Suppressor macrophage treated with lipopolysaccharide for 4 hours (primary cell): ENCODE data around the gene NDUFS7.

Experiments used
- DNase-seq: peaks from one replicate; pipeline ENCODE4 v3.0.0-alpha.2; 2020

NDUFS7 gene

DNA sequence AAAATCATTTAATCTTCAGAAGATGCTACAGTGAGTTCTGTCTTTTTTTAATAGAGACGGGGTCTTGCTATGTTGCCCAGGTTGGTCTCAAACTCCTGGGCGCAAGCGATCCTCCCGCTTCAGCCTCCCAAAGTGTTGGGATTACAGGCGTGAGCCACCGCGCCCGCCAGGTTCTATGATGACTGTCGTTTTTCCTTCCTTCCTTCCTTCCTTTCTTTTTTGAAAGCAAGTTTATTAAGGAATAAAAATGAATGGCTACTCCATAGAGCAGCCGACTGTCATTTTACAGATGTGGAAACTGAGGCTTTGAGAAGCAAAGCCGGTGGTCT lies 18.1 kb downstream of the NDUFS7 start:
- DNase-seq: no peak

DNA sequence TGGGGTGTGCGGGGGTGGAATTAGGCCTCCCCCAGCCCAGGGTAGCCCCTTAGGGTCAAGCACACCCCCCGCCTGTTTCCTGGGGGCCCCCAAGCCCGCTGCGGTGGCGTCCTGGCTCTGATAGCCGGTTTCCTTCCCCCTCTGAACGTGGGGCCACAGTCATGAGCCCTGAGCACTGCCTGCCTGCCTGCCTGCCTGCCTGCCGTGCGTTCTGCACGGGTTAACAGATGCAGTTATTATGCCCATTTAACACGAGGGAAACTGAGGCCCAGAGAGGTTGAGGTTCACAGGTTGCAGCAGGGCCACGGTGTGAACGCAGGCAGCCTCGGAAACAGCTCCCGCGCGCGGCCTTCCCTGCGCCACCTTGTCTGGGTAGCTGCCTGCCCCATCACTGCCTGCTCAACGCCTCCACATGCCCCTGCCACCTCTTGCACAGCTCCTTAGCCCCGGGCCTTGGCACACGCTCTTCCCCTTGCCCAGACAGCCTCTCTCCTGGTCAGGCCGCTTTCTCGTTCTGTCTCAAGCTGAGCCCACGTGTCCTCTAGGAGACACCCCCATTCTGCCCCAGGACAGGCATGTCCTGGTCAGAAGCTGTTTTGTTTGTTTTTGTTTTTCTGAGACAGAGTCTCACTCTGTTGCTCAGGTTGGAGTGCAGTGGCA lies 18.8 kb downstream of the NDUFS7 start:
- DNase-seq: no peak

DNA sequence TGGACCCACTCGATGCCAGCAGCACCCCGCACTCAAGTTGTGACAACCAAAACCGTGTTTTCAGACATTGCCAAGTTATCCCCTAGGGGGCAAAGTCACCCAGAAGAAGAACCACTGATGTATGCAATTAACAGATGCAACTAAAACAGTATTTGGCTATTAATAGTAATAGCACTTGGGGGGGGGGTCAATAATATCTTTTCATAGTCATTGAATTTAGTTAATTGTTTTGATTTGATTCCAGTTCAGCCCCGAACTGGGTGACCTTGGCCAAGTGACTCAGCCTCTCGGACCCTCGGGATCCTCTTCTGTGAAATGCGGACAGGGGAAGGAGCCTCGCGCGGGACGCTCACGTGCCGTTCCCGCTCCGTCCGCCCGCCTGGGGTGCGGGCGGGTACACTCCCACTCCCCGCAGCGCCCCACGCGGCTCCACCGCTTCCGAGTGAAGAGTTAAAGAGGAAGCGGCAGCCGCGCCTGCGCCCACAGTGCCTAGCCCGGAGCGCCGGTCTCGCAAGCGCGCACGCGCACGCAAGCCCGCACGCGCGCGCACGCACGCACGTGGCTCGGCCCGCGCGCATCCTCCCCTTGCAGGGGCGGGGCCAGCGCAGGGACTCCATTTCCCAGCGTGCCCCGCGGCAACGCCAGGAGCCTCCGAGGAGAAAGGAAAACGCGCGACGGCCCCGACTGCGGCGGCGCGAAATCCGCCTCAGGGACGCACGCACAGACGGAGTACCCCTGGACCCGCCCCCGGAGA lies 23.2 kb downstream of the NDUFS7 start:
- DNase-seq: peak; percentile 100

DNA sequence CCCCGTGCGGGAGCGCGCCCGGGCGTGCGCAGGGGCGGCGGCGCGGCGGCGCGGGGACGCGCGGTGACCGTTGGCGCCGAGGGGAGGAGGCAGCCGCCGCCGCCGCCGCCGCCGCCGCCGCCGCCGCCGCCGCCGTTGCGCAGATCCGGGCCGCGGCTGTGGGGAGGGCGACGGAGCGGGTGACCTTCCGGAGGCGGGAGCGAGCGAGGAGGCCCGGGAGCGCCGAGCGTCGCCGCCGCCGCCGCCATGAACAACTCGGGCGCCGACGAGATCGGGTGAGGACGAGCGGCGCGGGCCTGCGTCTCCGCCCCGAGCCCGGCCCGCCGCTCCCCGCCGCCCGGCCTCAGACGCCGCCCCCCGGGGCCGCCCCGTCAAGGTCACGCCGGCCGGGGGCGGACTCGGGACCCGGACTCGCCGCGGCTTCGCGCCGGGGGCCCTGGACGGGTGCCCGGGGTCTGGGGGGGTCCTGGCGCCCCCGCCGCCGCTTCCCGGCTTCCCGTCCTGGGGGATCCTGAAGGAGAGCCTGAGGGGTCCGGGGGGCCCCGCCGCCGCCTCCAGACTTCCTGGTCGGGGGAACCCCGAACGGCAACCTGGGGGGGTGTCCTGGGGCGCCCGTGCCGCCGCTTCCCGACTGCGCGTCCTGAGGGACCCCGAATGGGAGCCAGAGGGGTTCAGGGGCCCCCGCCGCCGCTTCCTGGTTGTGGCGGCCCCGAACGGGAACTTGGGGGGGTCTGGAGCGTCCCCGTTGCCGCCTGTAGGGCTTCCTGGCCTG lies 24.0 kb downstream of the NDUFS7 start, which contains the start of gene DAZAP1:
Gene DAZAP1 (plus strand): TSS at position 59 of the 772 bp plus-strand sequence. CDS start 188 bp downstream, at position 247.
- DNase-seq: peak; percentile 16

DNA sequence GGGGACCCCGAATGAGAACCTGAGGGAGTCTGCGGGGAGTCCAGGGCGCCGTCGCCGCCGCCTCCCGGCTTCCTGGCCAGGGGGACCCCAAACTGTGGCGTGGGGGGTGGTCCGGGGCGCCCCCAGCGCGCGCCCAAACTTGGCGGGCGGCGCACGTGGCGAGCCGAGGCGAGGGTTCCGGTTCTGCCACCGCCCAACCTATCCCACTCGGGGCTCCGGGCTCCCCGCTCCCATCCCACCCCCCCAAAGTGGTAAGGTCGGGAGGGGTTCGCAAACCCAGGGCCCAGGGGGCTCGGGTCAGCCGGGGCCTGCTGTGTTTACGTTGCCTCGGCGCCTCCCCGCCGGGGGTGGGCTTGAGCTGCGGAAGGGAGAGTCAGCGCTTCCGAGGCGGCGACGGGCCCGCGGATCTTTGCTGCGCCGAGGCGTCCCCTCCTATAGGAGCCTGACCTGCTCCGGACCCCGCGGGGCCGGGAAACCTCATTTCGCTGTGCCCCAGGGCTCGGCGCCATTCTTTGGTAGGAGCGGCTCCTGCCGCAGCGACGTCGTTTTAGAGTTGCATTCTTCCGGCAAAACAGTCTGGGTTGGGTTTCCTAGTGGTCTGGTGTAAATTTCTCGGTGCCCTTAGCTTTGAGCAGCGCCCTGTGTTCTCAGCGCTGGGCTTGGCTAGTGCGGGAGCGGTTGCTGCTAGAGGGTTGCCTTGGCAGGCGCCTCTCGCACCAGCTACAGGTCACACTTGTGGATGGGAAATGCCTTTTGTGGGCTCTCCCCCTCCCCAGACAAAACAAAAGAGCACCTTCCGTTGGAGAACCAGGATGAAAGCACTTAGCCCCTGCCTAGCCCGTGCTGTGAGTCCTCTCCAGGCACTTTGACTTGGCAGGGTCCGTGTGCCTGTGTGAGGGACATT lies 24.8 kb downstream of the NDUFS7 start:
- peak; percentile 66 for DNase-seq

DNA sequence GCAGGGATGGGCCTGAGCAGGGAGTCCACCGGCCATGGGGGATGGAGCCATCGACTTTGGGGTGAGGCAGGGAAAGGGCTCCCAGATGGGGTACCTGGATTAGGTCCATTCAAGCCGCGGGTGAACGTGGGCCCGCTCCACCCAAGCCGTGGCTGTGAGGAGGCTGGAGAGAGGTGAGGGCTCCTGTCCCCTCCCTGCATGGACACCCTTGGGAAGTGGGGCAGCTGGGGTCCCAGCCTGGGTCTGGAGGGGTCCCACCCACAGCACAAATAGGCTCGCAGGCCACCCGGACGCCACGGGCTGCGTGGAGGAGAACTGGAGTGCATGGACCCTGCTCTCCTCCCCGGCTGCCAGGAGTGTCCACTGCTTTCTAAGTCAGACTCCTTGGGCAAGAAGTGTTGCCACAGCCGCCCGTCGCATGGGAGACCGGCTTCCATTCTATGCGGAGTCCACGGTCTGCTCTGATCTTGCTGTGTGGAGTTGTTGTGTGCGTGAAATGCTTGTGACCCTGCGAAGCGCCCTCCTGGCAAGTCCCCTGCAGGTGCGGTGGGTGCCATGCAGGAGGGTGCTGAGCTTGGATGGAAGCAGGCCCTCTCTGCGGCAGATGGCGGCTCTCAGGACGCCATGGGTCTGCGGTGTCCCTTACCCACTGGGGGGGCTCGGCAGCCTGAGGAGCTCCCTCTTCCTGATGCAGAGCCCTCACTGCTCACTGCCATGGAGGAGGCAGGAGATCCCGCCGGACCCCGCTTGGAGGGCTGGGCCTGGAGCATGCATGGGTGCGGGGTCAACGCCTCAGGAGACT lies 25.7 kb downstream of the NDUFS7 start:
- DNase-seq: no peak

DNA sequence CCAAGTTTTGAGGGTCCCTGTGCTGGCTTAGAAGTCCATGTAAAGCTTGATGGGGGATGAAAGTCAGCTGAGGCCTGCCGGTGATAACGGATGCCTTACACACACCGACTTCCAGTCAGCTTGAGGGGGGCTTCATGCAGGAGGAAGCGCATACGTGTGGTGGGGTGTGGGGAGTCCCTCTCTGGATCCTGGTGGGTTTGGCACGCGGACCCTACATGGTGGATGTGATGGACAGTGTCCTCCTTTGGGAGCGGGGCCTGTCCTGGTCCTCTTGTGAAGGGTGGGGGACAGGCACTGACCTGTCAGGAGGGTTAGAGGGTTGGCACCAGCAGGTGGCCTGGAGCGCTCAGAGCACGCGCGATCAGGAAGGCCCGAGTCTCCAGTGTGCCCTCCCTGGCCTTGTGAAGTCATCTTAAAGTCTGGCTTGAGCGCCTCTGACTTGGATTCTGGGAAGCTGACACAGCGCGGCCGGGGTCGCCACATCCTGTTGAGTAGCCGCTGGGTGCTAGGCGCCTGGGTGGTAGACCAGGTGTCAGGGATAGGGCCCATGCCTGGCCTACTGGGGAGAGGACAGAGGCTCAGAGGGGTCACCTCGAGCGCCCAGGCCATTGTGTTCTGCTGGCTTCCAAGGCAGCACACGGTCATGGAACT lies 26.6 kb downstream of the NDUFS7 start:
- DNase-seq: peak; percentile 11

DNA sequence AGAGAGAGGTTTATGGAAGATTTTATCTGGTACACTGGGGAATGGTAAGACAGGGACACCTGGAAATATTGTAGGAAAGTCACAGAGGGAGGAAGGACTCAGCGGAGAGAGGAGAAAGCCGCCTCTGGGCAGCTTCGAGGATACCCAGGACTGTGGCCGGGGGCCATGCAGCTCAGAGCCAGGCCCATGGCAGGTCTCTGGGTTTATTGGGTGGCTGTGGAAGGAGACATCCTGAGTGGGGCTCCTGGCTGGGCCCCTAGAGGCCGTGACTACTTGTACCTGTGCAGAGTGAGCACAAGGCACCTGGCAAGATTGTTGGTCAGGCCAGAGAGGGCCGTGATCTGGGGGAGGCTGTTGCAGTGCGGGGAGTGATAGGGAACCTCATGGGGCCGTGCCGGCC lies 27.1 kb downstream of the NDUFS7 start:
- DNase-seq: no peak

DNA sequence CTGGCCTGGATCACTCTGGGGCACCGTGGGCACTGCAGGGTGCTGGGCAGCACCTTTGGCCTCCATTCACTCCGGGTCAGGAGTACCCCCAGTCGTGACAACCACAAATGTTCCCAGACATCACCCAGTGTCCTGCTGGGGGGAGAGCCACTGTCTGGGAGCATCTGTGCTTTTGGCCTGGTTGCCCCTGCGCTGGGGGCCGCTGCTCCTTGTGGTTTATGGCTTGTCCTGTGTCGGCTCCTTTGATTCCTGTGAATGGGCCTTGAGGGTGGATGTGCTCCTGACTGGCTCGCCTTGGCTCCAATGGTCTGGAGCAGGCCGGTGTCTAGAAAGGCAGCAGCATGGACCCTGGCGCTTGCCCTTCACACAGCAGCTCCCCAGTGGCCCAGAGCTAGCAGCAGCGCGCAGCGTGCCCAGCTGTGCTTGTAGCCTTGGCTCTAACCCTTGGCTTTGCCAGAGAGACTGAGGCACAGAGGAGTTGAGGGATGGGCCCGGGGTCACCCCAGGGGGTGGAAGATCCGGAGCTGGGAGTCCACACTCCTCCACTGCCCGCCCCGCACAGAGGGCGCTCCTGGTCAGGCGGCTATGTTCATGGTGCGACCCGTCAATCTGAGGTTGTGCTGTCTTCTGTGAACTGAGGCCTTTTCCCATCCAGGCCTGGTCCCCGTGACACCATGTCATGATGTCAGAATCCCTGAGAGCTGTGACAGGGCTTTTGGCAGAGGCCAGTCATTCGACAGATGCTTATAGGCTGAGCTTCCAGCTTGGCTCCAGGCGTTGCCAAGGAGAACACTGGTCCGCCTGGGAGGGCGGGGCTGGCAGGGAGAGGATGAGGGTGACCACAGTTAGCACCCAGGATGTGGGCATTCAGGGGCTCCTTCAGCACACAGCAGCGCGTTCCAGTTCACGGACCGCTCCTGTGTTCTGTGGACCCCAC lies 27.8 kb downstream of the NDUFS7 start:
- DNase-seq: no peak

DNA sequence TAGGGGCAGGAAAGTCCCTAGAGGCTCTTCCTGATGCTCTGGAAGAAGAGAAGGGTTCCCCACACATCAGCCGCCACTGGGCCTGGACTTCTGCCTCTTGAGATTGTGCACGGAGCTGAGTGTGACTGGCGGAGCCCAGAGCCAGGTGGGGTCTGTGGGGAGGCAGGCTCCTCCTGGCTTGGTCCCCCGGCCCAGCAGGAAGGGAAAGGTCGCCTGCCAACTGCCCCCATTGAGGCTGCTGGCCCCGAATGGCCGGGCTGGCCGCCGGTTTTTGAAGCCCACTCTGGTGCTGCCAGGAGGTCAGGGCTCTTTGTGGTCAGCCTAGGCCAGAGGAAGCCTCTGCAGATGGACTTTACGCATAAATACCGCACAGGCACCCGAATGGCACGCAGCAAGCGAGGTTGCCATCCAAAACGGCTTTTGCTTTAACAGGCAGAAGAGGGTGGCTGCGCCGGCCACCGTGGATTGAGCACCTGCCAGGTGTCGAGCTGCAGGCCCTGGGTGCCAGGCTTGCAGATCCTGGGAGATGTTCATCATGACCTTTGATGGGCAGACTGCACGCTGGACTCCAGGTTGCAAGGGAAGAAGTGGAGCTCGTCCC lies 28.7 kb downstream of the NDUFS7 start:
- no peak for DNase-seq

DNA sequence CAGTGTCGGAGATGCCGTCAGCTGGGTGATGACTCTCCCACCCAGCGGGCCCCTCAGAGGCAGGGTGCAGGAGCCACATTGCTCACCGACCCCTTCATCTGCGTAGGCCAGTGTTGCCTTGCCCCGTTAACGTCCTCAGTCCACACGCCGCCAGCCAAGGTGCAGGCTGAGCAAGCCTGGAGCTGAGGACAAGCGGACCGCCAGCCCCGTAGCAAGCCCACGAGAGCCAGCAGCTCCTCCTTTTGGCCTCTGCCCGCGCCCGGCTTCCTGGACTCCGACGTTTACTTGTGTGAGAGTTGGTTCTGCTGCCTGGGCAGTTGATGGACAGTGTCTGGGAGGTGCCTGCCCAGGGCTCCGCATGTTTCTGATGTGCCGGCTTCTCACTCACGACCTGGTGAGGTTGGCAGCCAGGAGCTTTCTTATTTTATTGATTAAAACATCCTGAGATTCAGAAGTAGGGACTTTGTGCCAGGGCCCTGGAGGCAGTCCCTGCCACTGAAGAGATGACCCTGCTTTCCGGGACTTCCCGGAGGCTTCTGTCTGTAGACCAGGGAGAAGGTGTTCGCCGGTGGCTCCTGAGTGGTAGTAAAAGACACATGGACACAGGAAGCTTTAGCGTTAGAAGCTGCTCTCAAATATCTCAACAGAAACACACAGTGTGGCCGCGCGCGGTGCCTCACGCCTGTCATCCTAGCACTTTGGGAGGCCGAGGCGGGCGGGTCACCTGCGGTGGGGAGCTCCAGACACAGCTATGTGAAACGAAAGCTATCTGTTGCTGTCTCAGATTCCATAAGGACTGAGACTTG lies 29.5 kb downstream of the NDUFS7 start:
- DNase-seq: no peak

DNA sequence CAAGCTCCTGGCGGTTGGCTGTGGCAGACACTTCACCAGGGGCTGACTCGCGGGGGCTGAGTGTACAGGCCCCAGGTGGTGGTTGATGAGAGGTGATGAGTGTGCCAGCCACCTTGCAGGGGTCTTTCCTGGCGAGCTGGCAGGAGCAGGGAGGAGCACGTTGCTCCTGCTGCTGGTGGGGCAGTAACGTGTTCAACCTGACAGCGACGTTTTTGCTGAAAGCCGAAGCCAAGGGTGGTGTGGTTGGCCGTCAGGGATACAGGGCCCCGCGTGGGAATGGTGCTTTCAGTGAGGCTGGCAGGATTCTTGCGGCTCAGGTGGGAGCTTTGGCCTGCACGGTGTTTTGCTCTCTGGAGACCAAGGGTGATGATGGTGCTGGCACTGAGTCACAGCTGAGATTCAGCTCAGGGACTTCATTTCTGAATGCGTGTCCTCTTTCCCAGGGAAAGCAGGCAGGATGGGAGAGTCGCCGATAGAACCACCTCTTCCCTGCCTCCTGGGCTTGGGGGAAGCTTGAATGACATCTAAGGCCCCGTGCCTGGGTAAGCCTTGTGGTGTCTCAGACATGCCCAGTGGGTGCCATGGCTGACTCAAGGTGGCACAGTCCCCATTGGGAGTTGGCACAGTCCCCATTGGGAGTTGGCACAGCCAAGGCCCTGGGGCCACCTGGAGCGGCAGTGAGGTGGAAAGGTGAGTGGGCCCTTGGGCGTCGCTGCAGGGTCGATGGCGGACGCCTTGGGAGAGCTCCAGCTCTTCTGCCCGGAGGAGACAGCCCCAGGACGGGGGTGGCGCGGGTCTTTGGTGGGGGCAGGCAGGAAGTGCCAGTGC lies 32.5 kb downstream of the NDUFS7 start:
- DNase-seq: no peak

DNA sequence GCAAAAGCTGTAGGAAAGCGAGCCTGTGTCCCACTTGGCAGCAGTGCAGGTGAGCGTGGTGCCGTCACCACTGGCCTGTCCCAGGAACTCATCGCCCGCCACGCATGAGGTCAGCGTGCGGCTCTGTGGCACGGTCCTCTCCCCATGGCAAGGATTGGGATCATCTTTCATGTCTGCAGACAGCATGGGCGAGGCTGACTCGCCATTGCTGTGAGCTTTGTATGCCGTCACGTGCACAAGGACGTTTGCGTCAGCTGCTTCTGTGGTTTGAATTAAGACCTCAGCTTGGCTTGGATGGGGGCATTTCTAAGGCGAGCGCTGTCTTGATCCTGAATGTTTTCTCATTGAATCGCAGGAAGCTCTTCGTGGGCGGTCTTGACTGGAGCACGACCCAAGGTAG lies 33.4 kb downstream of the NDUFS7 start:
- no peak for DNase-seq

DNA sequence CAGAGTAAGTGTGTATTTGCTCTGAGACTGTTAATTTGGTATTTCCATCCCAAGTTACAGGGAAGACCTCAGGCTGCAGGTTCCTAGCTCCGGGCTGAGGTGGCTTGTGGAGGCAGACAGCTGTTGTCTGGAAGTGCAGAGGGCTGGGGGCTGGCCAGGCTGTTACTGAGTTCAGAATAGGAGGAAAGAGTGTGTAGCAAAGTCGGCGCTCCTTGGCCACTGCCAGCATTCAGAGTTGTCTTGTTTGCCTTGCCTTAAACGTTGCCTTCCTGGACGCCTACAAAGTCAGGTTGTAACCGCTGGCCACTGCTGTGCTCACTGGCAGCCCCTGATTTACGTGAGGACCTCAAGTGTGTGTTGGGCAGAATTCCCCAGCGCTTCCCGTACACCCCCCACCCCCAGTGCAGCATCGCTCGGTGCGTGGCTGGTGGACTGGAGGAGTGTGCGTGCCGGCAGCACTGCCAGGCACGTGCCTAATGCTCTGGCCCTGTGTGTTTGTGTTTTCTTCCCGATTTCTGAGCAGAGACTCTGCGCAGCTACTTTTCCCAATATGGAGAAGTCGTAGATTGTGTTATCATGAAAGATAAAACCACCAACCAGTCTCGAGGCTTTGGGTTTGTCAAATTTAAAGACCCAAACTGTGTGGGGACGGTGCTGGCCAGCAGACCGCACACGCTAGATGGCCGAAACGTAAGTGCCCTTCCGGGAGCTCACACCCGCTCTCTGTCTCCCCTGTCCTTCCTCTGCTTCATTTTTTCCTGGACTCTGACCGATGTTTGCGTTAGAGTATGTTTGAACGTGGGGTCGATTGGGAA lies 34.2 kb downstream of the NDUFS7 start:
- DNase-seq: no peak

DNA sequence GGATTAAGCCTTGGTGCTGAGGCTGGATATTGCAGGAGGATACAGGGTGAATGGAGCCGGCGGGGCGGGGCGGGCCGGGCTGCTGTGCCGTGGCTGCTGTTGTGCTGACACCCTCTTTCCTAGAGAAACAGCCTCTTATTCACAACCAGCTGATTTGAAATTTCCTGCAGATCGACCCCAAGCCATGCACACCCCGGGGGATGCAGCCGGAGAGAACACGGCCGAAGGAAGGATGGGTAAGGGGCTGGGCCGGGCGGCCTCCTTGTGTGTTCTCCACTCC lies 34.7 kb downstream of the NDUFS7 start:
- DNase-seq: no peak

DNA sequence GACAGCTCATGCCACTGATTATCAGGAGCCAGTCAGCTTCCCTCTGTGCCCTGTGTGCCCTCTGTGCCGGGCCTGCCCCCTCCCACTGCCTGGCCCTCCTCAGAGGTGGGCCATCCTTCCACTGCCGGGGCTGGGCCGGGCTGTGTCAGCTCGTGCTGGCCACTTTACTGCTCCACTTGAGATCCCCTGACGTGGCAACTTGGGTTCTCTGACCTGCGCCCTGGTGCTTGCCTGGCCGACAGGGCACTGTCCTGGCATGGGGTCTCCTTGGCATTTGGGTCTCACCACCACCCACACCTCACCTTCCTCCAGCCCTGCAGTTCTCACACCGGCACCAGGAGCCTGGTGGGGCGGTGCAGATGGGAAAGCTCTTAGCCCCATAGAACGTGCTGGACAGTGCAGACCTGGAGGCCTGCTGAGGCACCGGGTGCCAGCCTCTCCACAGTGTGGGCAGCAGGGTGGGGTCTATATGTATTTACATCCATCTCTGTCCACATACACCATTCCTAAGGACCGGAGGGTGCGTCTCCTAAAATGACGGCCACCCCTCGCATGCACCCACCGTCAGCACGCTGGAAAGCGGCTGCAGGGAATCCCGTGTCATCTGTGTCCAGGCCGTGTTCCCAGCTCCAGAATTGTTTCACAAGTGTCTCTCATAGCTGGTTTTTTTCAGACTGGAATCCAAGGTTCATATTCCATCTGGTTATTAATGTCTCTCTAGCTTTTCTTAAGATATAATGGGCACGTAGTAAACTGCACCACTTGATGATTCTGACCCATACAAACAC lies 35.4 kb downstream of the NDUFS7 start:
- no peak for DNase-seq
